K562 (cell line): ENCODE data around the gene F2. TPM values are rescaled to one million over a fixed set of nuclear protein-coding genes. Genes with fewer than 3 reads are reported as not detected.

Experiments
- ELF1 ChIP-seq: fragments of 200-800 bp; sonication (Bioruptor generic); IDR thresholded peaks from 2 replicates; pipeline ENCODE4 v1.6.1; 2016; ENCODE audit warnings: missing genetic modification characterization, missing compliant biosample characterization
- ZBTB11 ChIP-seq, 3 experiments: fragments of 200-800 bp in 1 of 3; fragments of 250-450 bp in 1 of 3; fragments of 450-650 bp in 1 of 3; sonication (Bioruptor Pico) in 1 of 3; sonication (Bioruptor generic) in 1 of 3; formaldehyde crosslinking in 1 of 3; IDR thresholded peaks; 2 replicates each; pipeline versions ENCODE4 v1.6.1 to v1.8.0; 2016 to 2022; ENCODE audit warnings: mild to moderate bottlenecking in 2 of 3, missing genetic modification characterization in 2 of 3, missing compliant biosample characterization in 1 of 3, moderate library complexity in 1 of 3
- ZNF282 ChIP-seq: sonication (generic); formaldehyde crosslinking; IDR thresholded peaks from 2 replicates; pipeline ENCODE4 v1.8.1; 2023; ENCODE audit warnings: missing genetic modification reagents
- ZNF695 ChIP-seq: fragments of 450-650 bp; formaldehyde crosslinking; IDR thresholded peaks from 2 replicates; pipeline ENCODE4 v1.4.0; 2020; ENCODE audit warnings: mild to moderate bottlenecking, moderate library complexity
- polyA plus RNA-seq, 8 experiments: library from polyadenylated mRNA; depleted of rRNA in 4 of 8; stranded (reverse) in 5 of 8; unstranded in 3 of 8; fragments of >200 nt; fragmentation: Nextera tagmentation in 2 of 8; fragmentation: Illumina TruSeq in 1 of 8; extraction: Ambion mirVana in 2 of 8; extraction: Trizol in 1 of 8; gene quantifications; 2 replicates each; pipeline versions ENCODE4 v1.2.1 to v1.2.3, GENCODE V29; 2011 to 2014; ENCODE audit warnings: inconsistent platforms in 1 of 8, missing spikeins in 1 of 8
- total RNA-seq, 7 experiments: library from RNA; depleted of rRNA in 6 of 7; stranded (reverse); fragments of >200 nt in 6 of 7; fragmentation: Illumina TruSeq in 2 of 7; extraction: Trizol in 2 of 7; gene quantifications; 2 replicates each; pipeline versions ENCODE4 v1.2.1 to v1.2.3, GENCODE V29; 2011 to 2021; ENCODE audit warnings: low replicate concordance in 1 of 7
- TF ChIP-seq, protein P1 (sequence below): fragments of 450-650 bp; IDR thresholded peaks from 2 replicates; pipeline ENCODE4 v1.6.1; 2016; ENCODE audit warnings: mild to moderate bottlenecking, moderate library complexity

F2 gene
- total and polyA plus RNA-seq, 9 of the 15 experiments (the other 6 are each of a cell fraction or from before 2014, with no cell fraction given), result 0.16 TPM; not detected in 8

DNA sequence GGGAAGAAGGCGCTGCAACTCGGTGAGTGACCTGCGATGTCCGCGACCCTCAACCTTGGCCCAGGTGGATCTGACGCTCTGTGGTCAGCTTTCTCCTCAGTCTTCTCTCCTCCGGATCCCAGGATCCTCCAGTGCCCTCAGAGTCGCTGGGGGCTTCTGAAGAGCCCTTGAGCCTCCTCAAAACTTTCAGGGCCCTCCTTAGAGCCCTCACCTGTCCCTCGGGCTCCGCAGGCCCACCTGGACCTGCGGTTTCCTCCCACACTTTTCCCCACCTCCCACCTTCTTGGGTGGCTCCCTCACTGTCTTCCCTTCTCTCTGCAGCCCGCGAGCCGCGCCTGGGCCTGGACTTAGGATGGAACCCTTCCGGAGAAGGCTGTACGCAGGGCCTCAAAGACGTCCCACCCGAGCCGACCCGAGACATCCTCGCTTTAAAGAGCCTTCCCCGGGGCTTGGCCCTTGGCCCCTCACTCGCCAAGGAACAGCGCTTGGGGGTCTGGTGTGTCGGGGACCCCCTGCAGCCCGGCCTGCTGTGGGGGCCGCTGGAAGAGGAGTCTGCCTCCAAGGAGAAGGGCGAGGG is 17.8 kb upstream of the F2 start (continued):
- TF ChIP-seq, protein P1, sequence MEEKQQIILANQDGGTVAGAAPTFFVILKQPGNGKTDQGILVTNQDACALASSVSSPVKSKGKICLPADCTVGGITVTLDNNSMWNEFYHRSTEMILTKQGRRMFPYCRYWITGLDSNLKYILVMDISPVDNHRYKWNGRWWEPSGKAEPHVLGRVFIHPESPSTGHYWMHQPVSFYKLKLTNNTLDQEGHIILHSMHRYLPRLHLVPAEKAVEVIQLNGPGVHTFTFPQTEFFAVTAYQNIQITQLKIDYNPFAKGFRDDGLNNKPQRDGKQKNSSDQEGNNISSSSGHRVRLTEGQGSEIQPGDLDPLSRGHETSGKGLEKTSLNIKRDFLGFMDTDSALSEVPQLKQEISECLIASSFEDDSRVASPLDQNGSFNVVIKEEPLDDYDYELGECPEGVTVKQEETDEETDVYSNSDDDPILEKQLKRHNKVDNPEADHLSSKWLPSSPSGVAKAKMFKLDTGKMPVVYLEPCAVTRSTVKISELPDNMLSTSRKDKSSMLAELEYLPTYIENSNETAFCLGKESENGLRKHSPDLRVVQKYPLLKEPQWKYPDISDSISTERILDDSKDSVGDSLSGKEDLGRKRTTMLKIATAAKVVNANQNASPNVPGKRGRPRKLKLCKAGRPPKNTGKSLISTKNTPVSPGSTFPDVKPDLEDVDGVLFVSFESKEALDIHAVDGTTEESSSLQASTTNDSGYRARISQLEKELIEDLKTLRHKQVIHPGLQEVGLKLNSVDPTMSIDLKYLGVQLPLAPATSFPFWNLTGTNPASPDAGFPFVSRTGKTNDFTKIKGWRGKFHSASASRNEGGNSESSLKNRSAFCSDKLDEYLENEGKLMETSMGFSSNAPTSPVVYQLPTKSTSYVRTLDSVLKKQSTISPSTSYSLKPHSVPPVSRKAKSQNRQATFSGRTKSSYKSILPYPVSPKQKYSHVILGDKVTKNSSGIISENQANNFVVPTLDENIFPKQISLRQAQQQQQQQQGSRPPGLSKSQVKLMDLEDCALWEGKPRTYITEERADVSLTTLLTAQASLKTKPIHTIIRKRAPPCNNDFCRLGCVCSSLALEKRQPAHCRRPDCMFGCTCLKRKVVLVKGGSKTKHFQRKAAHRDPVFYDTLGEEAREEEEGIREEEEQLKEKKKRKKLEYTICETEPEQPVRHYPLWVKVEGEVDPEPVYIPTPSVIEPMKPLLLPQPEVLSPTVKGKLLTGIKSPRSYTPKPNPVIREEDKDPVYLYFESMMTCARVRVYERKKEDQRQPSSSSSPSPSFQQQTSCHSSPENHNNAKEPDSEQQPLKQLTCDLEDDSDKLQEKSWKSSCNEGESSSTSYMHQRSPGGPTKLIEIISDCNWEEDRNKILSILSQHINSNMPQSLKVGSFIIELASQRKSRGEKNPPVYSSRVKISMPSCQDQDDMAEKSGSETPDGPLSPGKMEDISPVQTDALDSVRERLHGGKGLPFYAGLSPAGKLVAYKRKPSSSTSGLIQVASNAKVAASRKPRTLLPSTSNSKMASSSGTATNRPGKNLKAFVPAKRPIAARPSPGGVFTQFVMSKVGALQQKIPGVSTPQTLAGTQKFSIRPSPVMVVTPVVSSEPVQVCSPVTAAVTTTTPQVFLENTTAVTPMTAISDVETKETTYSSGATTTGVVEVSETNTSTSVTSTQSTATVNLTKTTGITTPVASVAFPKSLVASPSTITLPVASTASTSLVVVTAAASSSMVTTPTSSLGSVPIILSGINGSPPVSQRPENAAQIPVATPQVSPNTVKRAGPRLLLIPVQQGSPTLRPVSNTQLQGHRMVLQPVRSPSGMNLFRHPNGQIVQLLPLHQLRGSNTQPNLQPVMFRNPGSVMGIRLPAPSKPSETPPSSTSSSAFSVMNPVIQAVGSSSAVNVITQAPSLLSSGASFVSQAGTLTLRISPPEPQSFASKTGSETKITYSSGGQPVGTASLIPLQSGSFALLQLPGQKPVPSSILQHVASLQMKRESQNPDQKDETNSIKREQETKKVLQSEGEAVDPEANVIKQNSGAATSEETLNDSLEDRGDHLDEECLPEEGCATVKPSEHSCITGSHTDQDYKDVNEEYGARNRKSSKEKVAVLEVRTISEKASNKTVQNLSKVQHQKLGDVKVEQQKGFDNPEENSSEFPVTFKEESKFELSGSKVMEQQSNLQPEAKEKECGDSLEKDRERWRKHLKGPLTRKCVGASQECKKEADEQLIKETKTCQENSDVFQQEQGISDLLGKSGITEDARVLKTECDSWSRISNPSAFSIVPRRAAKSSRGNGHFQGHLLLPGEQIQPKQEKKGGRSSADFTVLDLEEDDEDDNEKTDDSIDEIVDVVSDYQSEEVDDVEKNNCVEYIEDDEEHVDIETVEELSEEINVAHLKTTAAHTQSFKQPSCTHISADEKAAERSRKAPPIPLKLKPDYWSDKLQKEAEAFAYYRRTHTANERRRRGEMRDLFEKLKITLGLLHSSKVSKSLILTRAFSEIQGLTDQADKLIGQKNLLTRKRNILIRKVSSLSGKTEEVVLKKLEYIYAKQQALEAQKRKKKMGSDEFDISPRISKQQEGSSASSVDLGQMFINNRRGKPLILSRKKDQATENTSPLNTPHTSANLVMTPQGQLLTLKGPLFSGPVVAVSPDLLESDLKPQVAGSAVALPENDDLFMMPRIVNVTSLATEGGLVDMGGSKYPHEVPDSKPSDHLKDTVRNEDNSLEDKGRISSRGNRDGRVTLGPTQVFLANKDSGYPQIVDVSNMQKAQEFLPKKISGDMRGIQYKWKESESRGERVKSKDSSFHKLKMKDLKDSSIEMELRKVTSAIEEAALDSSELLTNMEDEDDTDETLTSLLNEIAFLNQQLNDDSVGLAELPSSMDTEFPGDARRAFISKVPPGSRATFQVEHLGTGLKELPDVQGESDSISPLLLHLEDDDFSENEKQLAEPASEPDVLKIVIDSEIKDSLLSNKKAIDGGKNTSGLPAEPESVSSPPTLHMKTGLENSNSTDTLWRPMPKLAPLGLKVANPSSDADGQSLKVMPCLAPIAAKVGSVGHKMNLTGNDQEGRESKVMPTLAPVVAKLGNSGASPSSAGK, result no peak
- no peak for TF ChIP-seq ZNF282 (CRISPR knock-in tag)
- no peak for TF ChIP-seq ZNF695 (CRISPR knock-in tag)
- peak in 1 of 3 experiments; percentile 93; a peak in 1 of 6 replicates for TF ChIP-seq ZBTB11 (CRISPR knock-in tag; IDR thresholded peaks at IDR 0.05)
- TF ChIP-seq ELF1 (tag), result no peak
